EL (cell line): Measurements from ENCODE around the gene VWA5A.
A peak's percentile ranks its signal among the peaks of the same experiment; 100 is the strongest.

Source experiments
- DNase-seq: peaks from one replicate; pipeline ENCODE4 v3.0.0-alpha.2; 2016

The VWA5A gene, protein sequence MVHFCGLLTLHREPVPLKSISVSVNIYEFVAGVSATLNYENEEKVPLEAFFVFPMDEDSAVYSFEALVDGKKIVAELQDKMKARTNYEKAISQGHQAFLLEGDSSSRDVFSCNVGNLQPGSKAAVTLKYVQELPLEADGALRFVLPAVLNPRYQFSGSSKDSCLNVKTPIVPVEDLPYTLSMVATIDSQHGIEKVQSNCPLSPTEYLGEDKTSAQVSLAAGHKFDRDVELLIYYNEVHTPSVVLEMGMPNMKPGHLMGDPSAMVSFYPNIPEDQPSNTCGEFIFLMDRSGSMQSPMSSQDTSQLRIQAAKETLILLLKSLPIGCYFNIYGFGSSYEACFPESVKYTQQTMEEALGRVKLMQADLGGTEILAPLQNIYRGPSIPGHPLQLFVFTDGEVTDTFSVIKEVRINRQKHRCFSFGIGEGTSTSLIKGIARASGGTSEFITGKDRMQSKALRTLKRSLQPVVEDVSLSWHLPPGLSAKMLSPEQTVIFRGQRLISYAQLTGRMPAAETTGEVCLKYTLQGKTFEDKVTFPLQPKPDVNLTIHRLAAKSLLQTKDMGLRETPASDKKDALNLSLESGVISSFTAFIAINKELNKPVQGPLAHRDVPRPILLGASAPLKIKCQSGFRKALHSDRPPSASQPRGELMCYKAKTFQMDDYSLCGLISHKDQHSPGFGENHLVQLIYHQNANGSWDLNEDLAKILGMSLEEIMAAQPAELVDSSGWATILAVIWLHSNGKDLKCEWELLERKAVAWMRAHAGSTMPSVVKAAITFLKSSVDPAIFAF

DNA sequence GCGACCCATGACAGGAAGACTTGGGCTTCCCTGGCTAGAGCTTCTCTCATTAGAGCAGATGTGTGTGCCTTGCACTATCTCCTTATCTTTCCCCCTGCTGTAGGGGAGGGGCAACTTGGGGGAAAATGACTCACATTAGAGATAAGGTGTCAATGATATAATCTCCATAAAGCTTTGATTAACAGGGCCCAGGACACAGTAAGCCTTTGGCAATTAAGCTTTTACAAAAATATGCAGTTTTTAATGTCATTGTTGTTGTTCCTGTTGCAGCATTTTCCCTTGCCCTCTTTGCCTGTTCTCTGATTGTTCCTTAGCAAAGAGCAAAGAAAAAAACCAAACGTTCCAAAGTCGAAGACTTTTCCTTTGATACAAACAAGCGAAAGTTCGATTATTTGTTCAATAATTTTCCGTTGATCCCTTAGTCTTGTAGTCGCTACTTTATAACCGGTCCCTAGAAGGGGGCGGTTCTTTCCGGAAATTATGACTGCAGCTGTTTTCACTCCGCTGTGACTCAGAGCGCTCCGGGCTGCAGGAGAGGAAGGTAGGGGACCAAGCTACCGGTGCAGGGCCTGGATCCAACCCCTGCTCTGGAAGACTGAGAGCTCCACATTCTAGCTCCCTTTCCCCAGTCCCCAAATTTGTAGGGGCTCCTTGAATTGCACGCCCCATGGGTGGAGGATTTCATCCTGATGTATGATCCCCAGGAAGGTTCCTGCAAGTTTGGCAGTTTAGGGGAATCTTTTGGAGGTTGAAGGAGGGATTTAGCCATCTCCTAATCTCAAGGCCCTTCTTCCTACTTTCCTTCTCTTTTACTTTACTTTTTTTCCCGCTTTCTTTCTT is at the start of gene VWA5A:
TSS of gene VWA5A (plus strand) at position 509 of the 840 bp plus-strand sequence. CDS start 2,062 bp downstream, outside the sequence.
- DNase-seq = peak; percentile 82

DNA sequence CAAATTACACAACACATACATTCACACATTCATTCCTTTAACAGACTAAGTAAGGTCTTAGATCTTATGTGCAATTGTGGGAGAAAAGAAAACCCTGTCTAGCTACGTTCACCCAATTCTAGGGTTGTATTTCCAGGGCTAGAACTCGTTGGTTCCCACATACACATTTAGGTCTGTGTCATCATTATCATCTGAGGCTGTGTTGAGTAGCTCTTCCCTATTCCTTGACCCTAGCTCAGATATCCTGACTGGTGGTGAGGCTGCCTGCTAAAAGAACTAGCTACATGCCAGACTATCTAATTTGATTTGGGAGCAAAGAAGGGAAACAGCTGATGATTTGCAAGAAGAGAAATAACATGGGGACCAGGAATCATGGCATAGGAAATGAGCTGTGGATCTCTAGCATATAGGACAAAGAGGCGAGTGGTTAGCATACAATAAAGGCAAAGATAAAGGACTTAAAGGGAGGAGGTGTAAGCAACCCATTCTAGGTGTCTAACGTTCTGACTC is 46.6 kb upstream of the VWA5A start:
- no peak for DNase-seq

DNA sequence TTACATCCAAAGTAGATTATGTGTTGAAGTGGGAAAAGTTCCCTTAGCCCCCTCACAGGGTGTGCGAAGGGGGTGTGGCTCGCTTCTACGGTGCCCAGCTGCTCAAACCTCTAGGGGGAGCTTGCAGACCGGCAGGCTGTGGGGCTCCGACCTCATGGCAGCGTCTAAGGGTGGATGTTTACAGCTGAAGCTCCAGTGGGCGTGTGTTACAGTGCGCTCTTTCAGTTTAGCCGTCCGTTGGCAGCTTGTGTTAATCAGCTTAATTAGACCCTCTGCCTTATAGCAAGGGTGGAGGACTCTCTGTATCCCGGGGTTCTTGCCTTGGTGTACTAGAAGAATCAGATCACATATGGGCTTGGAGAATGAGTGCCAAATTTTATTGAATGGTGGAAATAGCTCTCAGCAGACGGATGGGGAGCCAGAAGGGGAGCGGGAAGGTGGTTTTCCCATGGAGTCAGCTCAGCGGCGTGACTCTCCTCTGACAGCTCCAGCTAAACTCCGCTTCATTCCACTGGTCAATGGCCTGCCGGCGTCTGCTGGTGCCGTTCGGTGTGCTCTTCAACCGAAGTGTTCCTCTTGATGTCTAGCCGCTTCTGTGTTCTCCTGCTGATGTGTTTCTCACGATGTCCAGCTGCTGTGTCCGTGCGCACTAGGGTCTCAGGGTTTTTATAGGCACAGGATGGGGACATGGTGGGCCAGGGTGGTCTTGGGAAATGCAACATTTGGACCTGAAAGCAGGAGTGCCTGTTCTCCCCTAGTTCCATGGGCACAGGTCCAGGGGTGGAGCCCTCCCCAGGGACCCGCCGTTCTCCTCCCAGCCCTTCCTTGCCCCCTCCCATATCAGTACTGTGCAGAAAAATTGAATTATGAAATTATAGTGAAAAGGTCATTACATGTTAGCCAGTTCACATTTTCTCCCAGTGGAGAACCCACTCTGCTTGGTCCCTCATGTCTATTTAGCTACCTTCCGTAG is 45.5 kb upstream of the VWA5A start:
- peak; percentile 67 for DNase-seq

DNA sequence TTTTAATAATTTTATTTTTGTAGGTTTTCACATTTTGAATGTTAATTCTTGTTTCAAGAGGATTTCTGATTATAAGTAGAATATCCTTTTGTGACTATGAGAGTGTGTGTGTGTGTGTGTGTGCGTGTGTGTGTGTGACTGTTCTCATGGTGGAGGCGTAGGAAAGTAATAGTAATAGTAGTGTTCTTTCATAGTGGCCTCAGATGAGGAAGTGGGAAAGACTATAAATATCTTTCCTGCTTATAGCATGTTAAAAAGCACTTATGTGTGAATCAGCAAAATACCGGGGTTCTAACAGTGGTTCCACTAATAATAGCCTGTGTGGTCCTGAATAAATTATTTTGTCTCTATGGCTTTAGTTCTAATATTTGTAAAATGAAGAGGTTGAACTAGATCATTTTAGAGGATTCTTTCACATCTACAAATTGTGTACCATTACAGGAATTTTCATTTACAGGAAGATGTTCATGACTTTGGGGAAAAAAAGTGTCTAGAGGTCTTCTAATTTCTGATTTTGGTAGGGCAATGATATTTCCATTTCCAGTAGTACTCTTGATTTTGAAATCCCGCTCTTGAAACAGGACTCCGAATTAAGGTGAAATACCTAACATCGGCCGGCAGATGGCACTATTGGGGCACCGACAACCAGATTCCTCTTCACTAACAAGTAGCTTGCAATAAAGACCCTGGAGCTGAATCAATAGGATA is 44.2 kb upstream of the VWA5A start:
- DNase-seq = peak; percentile 61

DNA sequence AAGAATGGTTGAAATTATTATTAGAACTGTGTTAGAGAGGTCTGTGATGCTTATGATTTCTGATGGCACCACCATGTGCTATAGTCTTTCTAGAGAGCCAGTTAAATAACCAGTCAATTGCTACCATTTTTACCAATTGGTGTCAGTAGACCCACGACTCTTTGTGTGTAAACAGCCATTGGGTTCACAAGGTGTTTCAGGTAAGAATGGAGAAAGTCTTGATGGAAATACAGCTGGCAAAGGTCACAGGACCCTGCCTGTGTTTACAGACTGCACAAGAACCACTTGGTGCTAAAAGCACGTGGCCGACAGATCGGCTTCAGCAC is 43.7 kb upstream of the VWA5A start:
- DNase-seq = no peak

DNA sequence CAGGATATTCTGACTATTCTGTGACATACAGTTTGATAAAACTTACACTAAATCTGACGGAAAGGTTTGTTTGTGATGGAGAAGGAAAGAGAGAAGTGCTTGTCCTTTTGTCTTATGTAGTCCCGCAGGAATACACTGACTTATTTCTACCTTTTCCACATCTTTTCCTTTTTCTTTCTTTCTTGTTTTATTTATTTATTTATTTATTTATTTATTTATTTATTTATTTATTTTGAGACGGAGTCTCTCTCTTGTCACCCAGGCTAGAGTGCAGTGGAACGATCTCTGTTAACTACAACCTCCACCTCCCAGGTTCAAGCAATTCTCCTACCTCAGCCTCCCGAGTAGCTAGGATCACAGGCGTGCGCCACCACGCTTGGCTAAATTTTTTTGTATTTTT is 43.1 kb upstream of the VWA5A start:
- DNase-seq = no peak

DNA sequence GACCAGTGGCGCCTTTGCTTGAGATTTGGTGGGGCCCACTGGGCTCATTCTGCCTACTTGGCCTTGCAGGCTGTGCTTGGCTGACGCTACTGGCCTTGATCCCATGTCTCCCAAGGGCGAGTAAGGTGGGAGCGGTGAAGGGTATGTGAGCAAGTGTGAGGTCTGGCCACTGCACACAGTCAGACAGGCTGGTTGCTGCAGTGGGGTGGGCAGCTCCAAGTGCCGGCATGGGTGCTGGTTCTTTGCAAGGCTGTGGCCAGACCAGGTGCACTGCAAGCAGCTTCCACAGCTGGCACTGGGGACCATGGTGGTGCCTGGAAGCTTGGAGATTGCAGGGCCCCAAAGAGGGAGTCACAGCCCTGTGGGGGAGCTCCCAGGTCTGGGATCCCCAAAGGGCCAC is 40.7 kb upstream of the VWA5A start:
- DNase-seq = no peak

DNA sequence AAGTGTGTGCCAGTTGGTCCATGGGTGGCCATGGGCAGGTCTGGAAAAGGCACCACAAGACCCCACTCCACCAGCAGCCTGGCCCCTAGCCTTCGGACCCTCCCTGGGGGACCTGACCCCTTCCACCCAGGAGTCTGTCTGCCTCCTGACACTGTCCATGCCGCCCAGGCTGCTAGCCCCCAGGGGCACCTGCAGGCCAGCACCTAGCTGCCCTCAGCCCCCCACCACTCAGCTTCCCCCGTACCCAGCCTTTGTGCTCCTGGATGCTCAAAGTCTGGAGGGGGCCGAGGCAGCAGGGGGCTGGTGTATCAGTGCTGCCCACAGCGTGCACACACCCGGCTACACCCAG is 39.8 kb upstream of the VWA5A start:
- DNase-seq = no peak

DNA sequence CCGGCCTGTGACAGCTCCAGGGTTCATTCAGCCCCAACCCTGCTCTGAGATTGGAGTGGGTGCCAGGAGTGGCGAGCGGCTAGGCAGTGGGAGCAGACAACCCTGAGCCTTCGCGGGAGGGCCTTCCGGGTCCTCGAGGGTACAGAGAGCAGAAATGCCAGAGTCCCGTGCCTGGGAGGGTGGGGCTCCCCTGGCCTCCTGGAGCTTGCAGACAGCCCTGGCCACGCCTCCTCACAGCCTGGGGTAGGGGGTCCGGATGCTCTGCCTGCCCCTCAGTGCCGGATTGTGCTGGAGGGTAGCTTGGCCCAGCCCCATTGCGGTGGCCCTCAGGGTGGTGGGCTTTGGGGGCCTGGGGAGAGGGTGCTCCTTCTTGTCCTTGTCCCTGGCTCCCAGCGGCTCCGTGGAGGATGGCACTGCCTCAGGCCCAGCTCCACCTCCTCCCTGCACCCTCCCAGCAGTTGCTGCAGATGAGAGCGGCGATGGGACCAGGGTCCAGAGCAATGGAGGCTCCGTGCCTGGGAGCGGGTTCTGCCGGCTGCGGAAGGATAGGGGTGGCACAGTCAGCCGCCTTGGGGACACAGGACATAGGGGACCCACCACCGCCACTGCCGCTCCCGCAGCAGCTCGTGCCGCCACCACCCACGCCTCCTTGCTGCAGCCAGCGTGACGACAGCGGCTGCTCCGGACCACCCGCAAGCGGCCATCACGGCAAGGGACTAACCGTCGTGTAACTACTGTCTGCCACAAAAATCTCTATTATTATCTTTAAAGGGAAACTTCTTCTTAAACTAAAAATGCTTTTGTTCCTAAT is 39.2 kb upstream of the VWA5A start:
- no peak for DNase-seq

DNA sequence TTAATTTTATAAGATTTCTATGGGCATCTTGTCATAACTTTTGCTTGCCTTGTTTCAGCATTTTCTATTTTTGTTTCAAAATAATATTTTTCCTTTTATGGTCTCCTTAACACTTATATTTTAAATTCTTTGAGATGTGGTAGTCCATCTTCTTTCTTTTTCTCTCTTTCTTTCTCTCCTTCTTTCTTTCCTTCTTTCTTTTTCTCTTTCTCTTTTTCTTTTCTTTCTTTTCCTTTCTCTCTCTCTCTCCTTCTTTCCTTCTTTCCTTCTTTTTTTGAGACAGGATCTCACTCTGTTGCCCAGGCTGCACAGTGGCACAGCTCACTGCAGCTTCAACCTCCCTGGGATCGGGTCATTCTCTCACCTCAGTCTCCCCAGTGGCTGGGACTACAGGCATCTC is 38.0 kb upstream of the VWA5A start:
- no peak for DNase-seq

DNA sequence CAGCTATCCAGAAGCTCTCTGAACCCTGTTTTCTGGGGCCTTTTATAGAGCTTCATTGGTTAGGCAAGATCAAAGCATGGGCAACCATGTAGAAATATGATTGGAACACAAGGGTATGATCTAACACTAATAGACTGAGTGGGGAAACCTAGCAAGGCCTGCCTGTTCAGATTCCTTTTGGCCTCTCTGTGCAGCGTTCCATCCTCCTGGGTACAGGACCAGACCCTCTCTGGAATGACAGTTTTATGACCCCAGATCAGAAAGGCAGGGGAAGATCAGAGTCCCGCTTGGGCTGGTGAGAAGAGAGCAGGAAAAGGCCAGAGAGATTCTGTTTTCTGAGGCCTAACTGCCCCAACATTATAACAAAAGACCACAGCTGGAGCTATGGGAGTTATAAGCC is 36.7 kb upstream of the VWA5A start:
- no peak for DNase-seq

DNA sequence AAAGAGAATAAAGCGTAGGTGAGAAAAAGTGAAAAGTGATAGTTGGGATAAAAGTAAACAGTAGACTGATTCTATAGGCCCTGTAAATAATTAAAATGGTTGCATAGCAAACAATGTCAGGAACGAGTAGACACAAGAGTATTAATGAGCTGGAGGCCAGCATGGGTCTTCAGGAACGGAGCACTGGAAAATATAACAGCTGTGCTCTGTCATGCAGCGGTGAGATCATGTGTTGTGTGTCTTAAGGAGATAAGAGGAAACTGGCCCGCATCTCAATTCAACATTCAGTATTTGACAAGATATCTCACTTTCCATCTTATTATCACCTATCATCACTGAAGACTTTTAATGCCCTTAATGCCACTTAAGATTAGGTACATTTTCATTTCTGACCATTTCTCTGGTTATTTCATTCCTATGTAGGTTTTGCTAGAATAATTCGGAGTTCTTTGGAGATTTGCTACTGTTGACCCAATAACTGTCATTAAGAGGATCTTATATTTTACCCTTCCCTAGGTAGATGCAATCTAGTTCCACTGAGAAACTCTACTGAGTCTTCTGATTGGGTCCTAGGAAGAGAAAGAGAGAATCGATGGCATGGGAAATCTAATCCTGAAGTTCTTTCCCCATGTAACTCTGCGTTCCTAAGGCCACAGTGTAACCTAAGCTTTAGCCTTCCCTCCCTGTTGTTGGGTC is 35.5 kb upstream of the VWA5A start:
- DNase-seq = no peak

DNA sequence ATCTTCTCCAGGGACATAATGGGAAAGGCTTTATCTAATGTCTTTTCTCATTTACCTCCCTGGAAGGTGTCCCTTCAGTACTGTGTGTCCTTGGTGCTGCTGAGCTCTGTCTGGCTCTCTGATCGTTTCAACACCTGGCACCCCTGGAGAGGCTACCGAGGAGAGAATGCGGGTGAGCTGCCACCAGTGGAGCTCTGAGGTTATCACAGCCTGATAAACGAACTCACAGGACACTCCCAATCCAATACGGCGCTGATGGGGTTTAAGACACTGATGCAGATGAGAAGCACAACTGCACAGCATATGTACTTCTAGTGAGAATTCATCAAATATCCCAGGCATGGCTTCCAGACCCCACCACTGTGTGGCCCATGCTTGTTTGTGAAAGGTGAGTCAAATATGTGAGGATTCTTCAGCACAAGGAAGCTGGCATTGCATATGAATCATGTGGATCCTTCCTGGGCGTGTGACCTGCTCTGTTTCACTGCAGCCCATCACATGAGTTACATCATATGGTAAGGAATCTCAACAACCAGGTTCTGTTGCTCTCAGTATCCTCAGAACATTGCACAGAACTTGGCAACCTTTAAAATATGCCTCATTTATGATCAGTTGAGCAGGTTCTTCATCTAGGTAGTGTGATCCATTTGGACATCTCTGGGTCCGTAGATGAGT is 34.8 kb upstream of the VWA5A start:
- no peak for DNase-seq

DNA sequence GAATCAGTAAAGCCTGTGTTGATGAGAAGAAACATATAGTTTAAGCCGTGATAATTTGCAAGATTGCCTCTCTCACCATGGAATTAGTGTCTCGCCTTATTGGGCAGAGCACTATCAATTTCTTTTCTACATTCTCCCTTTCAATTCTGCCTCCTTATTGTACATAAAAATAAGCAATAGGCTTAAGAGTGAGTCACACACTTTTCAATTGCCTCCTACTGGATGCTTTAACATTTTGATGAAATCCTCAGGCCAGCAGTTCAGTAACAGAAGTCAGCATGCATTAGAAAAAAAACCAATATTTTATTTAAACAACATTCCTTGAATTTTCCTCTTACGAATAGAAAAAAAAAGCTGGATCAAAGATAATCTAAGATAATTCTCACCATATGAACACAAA is 33.8 kb upstream of the VWA5A start:
- no peak for DNase-seq

DNA sequence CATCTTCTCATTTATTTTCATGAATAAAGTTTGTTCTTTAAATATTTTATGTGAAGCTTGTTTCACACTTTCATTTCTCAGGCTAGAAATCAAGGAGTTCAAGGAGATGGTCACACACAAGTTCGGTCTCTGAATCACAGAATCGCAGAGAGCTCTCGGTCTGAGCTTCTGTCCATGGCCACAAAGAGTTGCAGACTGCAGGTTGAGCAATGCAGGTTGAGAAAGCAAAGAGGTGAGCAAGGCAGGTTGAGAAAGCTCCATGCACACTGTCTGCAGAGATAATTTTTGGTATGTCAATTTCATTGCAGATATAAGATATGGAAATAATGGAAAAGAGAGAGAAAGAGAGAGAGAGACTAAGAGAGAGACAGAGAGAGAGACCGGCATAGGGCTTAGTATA is 32.9 kb upstream of the VWA5A start:
- DNase-seq = no peak

DNA sequence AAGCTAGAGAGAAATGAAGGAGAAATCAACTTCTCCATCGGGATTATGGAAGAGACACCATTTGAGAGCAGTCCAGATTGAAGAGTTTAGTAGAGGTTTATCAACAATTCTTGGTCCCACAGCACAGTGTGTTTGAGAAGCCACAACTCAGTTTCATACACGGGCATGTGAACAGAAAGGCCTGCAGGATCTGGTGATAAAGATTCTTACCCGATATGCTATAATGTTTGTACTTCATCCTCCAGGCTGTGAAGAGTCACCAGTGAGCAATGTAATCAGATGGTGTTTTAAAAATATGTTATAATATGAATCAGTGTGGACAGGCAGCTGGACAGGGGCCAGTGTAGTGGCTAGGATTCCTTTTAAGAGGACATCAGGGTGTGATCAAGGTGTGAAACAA is 29.7 kb upstream of the VWA5A start:
- DNase-seq = no peak

DNA sequence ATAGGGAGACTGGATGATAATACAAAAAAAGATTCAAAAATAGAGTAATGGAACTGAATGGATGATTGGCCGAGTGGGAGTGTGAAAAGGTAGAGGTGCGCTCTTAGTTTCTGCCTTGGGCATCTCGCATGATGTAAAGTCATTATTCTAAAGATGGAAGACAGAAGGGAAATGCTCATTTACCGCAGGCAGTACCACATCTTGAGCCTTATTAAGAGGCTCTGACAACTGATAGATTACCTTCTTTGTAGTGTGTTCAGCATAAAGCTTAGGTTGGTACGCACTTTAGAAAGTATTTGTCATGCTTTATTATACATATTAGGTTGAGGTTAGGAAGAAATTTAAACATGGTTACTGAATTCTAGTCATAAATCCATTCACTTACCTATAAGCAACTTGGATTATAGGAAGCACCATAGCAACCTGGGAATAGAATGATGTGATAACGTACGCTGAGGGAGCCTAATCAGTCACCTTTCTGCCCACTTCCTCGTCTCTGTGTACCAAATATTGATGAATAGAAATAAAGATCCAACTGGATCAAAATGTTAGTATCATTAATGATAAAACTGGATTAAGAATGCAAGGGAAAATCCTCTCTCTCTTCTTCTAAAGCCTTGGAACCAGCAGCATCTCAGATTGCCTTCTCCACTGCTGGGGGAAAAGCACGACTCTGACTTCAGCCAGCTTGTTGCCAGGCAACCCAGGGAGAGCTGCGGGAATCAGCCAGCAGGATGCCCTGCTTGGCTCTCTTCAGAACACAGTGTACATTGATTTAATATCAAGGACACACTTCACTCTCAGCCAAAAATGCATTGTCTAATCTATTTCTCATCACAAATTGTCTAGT is 29.0 kb upstream of the VWA5A start:
- DNase-seq = no peak

DNA sequence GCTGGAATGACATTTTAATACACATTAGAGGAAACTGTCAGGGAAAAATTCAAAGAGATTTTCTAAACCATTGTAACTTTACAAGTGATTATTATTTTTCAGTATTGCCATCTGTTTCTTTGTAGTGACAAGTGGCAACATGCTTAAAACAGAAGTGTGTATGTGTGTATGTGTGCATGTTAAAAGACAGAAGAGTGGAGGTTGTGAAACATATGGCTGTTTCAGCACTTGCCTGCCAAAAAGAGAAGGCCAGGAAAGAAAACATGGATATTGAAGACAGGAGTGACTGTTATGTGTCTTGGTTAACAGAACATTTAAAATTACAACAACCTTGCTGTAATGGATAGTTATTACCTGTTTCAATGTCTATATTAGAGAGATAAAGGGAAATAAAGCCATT is 24.3 kb upstream of the VWA5A start:
- no peak for DNase-seq
